ENCODE data around the gene LKAAEAR1. TPM values are rescaled to one million over a fixed set of nuclear protein-coding genes. Genes with fewer than 3 reads are reported as not detected.

LKAAEAR1 gene
- total and polyA plus RNA-seq, 9 of the 15 experiments (the other 6 are each of a cell fraction or from before 2014, with no cell fraction given) = not detected

GRCh38 chr20:64038565-64039292, 45.5 kb downstream of the LKAAEAR1 start (continued):
- TF ChIP-seq, protein P1, sequence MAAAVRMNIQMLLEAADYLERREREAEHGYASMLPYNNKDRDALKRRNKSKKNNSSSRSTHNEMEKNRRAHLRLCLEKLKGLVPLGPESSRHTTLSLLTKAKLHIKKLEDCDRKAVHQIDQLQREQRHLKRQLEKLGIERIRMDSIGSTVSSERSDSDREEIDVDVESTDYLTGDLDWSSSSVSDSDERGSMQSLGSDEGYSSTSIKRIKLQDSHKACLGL (CRISPR knock-in tag; IDR thresholded peaks at IDR 0.05; ENCODE audit: borderline replicate concordance, poor library complexity, severe bottlenecking) = no peak
- no peak for TF ChIP-seq TCF7L2 (IDR thresholded peaks at IDR 0.05; ENCODE audit: low read depth, low read length)
- no peak for TF ChIP-seq FOXJ2 (tag; IDR thresholded peaks at IDR 0.05)
- no peak for TF ChIP-seq RBM22 (IDR thresholded peaks at IDR 0.05; ENCODE audit: low read depth, low read length, poor library complexity, severe bottlenecking)
- 0 out of 2 replicates have a peak, but pooled peaks have one; percentile 45 for TF ChIP-seq ERF (CRISPR knock-in tag; IDR thresholded peaks at IDR 0.05)
- TF ChIP-seq TARDBP (IDR thresholded peaks at IDR 0.05) = no peak
- no peak for TF ChIP-seq DIDO1 (tag; IDR thresholded peaks at IDR 0.05; ENCODE audit: low read depth)
- peak; percentile 79 for TF ChIP-seq U2AF1 (optimal IDR thresholded peaks at IDR 0.05; ENCODE audit: low read depth, low read length)
- no peak for TF ChIP-seq RAD51 (IDR thresholded peaks at IDR 0.05; ENCODE audit: borderline replicate concordance, low read depth)
- TF ChIP-seq ZNF436 (CRISPR knock-in tag; IDR thresholded peaks at IDR 0.05) = no peak
- TF ChIP-seq, protein P2, sequence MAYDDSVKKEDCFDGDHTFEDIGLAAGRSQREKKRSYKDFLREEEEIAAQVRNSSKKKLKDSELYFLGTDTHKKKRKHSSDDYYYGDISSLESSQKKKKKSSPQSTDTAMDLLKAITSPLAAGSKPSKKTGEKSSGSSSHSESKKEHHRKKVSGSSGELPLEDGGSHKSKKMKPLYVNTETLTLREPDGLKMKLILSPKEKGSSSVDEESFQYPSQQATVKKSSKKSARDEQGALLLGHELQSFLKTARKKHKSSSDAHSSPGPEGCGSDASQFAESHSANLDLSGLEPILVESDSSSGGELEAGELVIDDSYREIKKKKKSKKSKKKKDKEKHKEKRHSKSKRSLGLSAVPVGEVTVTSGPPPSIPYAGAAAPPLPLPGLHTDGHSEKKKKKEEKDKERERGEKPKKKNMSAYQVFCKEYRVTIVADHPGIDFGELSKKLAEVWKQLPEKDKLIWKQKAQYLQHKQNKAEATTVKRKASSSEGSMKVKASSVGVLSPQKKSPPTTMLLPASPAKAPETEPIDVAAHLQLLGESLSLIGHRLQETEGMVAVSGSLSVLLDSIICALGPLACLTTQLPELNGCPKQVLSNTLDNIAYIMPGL (CRISPR knock-in tag; IDR thresholded peaks at IDR 0.05) = peak; percentile 92; the same call in 1 of the 2 replicates
- no peak for TF ChIP-seq SNAPC5 (CRISPR knock-in tag; IDR thresholded peaks at IDR 0.05)
- TF ChIP-seq HDAC3 (IDR thresholded peaks at IDR 0.05; ENCODE audit: borderline replicate concordance, partially characterized antibody) = no peak
- TF ChIP-seq NCOA4 (IDR thresholded peaks at IDR 0.05; ENCODE audit: partially characterized antibody) = no peak
- no peak for TF ChIP-seq PBX2 (CRISPR knock-in tag; IDR thresholded peaks at IDR 0.05; ENCODE audit: low read depth)
- no peak for TF ChIP-seq PBX2 (tag; conservative IDR thresholded peaks at IDR 0.05; ENCODE audit: low read depth)
- TF ChIP-seq TEAD1 (CRISPR knock-in tag; IDR thresholded peaks at IDR 0.05) = peak in 1 of 2 experiments; percentile 88; a peak in 2 of 4 replicates
- TF ChIP-seq PRDM10 (IDR thresholded peaks at IDR 0.05; ENCODE audit: partially characterized antibody) = no peak

All from K562 (cell line).